C4-2B (cell line): Measurements from ENCODE around the gene WFS1.

ENCODE experiments used
- H3K27ac ChIP-seq: fragments of 450-650 bp; 2 replicates; pipeline ENCODE4 v1.5.1; 2017
- ZFX ChIP-seq: fragments of 450-650 bp; IDR thresholded peaks from 2 replicates; pipeline ENCODE4 v1.6.1; 2017
- TF ChIP-seq, protein P1 (sequence below): fragments of 450-650 bp; conservative IDR thresholded peaks from 2 replicates; pipeline ENCODE4 v1.5.1; 2017; ENCODE audit warnings: mild to moderate bottlenecking

WFS1 gene

DNA sequence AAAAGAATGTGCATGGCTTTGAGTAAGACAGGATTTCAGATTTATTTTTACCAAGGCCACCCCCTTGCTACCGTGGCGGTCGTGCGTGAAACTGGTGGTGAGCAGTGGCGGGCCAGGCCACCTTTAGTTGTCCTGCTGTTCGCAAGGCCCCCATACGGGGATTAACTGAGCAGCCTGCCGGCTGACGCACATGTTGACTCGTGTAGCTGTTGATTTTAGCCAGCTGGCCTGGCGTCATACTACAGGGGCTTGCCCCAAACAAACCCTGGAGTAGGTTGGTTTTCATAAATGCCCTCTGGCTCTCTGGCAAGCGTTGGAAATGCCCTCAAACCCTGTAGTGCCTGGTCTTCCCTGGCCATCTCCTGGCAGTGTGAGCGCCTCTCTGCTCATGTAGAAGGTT is 28.4 kb downstream of the WFS1 start:
- H3K27ac ChIP-seq: no peak overlapping the region
- TF ChIP-seq, protein P1, sequence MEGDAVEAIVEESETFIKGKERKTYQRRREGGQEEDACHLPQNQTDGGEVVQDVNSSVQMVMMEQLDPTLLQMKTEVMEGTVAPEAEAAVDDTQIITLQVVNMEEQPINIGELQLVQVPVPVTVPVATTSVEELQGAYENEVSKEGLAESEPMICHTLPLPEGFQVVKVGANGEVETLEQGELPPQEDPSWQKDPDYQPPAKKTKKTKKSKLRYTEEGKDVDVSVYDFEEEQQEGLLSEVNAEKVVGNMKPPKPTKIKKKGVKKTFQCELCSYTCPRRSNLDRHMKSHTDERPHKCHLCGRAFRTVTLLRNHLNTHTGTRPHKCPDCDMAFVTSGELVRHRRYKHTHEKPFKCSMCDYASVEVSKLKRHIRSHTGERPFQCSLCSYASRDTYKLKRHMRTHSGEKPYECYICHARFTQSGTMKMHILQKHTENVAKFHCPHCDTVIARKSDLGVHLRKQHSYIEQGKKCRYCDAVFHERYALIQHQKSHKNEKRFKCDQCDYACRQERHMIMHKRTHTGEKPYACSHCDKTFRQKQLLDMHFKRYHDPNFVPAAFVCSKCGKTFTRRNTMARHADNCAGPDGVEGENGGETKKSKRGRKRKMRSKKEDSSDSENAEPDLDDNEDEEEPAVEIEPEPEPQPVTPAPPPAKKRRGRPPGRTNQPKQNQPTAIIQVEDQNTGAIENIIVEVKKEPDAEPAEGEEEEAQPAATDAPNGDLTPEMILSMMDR: no peak
- no peak for TF ChIP-seq ZFX

DNA sequence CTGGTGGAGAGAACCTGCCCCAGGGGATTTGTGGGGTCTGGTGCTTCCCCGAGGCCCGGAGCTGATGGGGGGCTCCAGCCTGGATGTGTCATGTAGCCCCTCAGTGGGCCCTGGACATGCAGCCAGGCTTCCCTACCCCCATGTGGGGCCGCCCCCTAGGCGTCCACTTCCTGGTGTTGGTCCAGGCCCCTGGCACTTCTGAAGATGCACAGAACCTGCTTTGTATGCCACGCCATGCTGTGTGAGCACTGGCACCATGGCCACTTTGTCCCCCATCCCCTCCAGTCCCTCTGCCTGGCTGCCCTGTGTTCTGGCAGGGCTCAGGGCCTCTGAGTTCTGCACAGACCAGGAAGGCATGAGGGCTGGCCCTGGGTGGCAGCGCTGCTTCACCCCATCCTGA is 29.2 kb downstream of the WFS1 start:
- no peak overlapping the region for H3K27ac ChIP-seq
- TF ChIP-seq ZFX: no peak
- TF ChIP-seq, protein P1: no peak

GRCh38 chr4:6299875-6300274 is 30.2 kb downstream of the WFS1 start:
- TF ChIP-seq, protein P1: no peak
- TF ChIP-seq ZFX: no peak
- no peak overlapping the region for H3K27ac ChIP-seq

- no peak overlapping the region for H3K27ac ChIP-seq
- no peak for TF ChIP-seq ZFX
- TF ChIP-seq, protein P1: no peak
Observed at GRCh38 chr4:6300359-6300758, 30.7 kb downstream of the WFS1 start.

GRCh38 chr4:6301051-6301731 is 31.5 kb downstream of the WFS1 start:
- TF ChIP-seq, protein P1: no peak
- no peak for TF ChIP-seq ZFX
- H3K27ac ChIP-seq: no peak overlapping the region

GRCh38 chr4:6301732-6302442 is 32.2 kb downstream of the WFS1 start:
- no peak for TF ChIP-seq ZFX
- TF ChIP-seq, protein P1: no peak
- no peak overlapping the region for H3K27ac ChIP-seq

- TF ChIP-seq, protein P1: no peak
- TF ChIP-seq ZFX: no peak
- no peak overlapping the region for H3K27ac ChIP-seq
Observed at GRCh38 chr4:6302869-6303268, 33.2 kb downstream of the WFS1 start.
